GM21360 (cell line): Measurements from ENCODE around the gene KMT2D.
"Not testable (repeated sequence)": the region's sequence is repeated elsewhere in the genome, so short reads cannot be mapped to it uniquely, and the experiment has no call there.

Experiments used
- ATAC-seq: cut with Tn5 transposase; IDR thresholded peaks from one replicate; pipeline ENCODE4 v1.9.1; 2021; ENCODE audit warnings: mild to moderate bottlenecking, moderate library complexity; ENCODE audit not compliant: unreplicated experiment

KMT2D gene

DNA sequence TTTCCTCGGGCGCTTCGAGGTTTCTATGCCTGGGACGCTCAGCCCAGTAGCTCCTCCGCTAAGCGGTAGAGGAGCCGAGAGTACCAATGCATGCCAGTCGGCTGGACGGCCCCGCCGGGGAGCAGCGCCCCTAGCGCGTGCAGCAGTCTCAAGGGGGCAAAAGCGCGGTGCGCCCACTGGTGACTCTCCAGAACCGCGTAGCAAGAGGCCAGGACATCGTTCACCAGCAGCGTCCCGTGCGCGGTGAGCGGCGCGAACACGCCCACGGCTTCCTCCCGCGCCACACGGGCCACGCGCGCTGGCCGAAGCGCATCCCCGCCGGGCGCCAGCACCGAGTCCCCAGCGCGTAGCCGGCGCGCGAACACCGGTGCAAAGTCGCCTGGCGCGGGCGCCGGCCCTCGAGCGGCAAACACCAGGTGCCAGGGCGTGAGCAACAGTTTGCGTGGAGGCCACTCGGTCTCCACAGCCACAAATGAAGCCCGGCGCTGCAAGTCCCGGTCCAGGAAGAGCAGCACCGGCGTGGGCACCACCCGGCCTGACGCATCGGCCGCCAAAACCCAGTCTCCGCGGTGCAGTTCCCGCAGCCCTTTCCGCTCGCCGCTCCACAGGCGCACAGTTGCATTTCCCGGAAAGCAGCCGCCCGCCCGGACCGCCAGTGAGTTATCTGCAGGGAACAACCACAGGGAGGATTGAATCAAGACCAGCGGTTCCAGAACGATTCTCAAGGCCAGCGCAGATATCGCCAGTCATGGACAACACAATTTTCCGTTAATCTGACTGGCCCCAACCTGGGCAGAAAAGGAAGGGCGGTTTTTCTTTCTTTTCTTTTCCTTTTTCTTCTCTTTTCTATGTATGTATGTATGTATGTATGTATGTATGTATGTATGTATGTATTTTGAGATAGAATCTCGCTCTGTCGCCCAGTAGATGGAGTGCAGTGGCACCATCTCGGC is 29.5 kb upstream of the KMT2D start:
- ATAC-seq = no peak

DNA sequence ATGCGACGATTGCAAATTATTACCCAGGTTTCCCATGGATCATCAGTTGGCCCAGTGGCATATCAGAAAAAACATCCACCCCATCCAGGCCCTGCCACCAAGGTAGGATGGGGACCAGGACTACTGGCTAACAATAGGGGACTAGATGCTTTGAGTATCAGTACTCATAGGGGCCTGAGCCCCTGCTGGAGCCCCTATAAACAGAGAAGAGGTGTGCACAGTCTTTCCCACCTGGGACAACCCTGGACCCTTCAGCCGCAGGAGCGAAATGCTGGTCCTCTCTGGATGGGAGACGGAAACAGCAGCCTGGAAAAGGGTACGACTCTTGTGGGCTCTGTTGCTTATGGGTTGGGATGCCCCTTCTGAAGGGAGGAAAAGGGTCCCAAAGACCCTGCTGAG is 28.3 kb upstream of the KMT2D start:
- no peak for ATAC-seq

DNA sequence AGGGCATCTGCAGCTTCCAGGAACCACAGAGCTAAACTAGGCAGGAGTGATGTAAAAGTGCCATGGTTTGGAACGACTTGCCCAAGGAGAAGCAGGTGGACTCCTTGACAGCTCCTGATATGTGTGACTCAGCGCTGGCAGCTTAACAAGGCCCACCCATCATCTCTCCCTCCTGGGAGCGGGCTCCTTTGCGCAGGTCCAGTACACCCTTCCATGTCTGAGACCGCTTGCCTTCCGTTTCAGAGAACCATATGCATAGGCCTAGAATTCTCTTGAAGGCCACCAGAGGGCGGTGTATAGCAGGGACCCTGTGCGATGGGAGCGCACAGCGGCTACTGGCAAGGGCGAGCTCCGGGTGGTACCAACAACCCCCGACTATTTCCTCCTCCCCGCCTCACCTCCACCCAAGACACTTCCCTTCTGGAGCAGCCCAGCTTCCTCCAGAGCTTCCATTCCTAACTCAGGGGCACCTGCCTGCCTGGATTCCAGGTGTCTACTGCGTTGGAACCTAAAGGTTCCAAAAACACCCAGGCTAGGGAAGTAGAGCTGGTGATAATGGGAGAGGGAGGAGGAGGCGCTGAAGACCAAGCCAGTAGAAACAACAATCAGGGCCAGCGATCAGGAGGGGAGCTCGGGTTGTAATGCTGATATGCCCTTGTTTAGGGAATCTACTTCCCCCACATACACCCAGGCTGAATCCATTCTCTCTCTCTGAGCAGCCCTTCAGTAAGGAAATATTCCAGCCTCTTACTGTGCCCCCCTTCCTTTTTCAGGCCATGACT is 27.7 kb upstream of the KMT2D start:
- peak; percentile 72 for ATAC-seq

DNA sequence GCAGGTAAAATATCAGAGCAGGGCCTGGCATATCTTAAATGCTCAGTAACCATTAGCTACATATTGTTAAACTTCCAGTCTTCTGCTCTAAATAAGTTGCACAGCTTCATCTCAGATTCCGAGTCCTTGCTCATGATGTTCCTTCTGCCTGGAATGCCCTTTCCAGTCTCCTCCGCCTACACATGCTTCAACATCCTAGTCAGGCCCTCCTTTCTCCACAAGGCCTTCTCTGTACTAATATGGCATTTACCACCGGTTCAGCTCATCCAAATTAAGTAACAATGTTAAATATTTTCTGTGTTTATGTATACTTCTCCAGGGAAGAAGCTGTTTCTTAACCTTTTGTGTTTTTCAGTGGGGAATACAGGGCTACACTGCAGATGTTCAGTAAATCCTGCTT is 25.5 kb upstream of the KMT2D start:
- no peak for ATAC-seq

DNA sequence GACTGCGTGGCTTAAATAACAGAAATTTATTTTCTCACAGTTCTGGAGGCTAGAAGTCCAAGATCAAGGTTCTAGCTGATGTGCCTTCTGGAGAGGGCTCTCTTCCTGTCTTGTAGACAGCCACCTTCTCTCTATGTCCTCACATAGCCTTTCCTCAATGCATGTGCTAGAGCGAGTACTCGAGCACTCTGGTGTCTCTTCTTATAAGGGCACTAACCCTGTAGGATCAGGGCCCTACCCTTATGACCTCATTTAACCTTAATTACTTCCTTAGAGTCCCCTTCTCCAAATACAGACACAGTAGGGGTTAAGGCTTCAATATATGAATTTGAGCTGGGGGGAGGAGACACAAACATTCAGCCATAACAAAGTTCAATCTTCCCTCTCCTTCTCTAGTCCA is 23.8 kb upstream of the KMT2D start:
- no peak for ATAC-seq

DNA sequence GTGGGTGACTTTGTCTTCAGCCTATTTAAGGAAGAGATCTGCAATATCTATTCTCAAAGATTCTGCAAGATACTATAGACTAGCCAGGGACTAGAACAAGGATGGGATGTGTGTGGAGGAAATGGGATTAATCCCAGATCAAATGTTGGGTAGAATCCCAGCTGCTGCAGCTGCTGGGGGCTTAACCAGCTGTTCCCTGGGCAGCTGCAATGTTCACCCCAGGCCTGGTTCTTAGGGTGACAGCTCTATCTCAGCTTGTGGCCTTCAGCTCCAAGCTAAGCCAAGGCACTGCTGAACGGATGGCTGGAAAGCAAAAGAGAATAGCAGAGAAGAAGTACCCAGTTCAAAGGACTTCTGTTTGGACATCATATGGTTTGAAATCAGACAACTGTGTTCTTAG is 19.2 kb upstream of the KMT2D start:
- ATAC-seq = no peak

DNA sequence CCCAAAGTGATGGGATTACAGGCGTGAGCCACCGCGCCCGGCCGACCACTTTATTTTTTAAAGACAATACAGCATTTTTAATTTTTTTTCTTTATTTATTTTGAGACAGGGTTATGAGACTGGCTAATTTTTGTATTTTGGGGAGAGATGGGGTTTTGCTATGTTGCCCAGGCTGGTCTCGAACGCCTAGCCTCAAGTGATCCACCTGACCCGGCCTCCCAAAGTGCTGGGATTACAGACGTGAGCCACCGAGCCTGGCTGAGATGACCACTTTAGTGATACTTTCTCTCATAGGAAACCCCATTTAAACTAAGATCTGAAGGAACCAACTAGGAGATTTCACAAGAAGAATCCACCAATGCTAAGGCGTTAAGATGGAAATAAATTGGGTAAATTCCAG is 10.4 kb upstream of the KMT2D start:
- no peak for ATAC-seq

DNA sequence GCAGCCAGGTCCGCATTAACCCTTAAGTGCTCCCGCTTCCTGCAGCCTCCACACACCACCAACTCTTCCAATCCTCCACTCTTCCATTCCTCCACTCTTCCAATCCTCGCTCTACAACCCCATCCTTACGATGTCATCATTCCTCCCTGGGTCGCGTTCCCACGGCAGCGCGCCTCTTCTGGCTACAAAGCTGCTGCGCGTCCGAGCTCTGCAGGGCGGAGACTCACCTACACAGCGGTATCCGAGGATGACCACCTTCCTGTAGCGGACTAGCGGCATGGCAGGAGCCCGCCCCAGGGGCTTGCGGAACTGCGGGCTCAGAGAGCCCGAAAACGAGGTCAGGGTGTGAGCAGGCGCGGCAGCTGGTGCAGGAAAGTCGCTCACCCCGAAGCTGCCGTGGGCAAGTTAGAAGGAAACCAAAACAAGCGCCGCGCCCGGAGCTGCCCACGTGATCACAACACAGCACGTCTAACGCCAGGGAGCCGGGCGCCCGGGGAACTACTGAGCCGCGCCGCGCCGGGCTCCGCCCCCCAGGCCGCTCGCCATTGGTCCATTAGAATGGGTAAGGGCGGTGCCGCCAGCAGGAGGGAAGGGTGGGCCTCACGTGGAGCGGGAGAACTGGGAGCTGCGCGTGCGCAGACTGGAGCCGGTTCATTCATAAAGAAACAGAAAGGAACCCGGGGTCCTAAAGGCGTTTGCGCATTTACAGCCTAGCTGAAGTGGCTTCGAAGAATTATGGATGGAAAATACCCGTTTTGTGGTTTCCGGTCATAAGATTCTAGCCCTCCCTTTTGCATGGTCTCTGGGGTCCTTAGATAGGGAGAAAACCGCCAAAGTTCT is 9.1 kb upstream of the KMT2D start, which contains the start of gene RHEBL1:
TSS of gene RHEBL1 (minus strand) at position 473 of the 840 bp plus-strand sequence. CDS start at position 279, 194 bp downstream.
- ATAC-seq = peak; percentile 98

DNA sequence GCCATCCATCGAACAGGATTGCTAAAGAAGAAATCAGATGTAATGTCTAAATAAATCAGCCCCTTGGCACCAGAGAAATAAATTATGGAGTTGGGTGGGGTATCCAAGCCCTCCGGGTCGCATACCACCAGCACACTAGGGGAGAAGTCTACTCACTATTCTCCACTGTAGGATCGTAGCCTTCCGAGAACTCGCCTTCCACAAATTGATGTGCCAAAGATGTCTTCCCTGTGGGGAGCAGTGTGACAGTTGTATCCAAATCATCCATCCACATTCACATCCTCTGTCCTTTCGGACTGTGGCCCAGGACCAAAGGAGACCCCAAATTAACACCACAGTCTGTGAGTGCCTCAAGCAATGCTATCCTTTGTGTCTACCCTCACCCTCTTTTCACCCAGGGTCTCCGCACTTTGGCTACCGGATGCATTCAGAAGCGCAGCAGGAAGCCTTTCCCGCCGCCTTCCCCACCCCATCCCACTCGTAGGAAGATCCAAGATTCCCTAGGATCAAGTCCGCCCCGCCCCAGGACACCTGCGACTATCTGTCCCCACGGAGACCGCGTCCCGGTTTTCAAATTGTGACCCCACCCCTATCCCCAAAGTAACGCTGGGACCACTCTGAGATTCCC is 8.4 kb upstream of the KMT2D start:
- peak; percentile 4 for ATAC-seq

DNA sequence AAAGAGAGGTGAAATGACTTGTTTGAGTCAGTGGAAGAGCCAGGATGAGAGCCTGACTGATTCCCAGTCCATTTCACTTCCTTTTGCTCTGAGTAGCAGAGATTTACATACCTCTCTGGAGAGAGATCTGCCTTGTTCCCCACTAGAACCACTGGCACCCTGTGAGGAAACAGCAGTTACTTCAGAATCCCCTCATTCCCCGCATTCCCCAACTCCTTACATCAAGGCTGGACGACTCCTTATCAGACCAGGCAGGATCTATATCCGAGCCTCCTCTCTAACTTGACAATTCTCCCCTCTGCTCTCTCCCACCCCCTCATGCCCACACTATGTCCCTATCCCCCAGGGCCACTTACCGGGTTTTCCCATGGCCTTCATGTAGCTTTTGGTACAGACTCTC is 5.5 kb upstream of the KMT2D start:
- no peak for ATAC-seq

DNA sequence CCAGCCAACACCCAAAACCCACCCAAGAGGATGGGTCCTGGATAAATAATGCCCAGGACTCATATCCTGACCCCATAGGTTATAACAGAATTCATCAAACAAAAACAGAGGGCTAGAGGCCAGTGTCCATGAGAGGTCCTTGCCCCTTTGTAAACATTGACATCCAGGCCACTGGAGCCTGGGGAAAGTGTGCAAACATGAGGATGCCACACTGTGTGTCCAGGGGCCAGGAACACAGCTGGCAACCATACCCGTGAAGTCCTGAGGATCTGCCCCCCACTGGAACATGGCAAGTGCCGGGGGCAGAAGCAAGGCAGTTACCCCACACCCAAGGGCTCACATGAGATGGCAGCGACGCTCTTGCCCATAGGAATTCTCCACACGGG is 4.2 kb upstream of the KMT2D start:
- no peak for ATAC-seq

DNA sequence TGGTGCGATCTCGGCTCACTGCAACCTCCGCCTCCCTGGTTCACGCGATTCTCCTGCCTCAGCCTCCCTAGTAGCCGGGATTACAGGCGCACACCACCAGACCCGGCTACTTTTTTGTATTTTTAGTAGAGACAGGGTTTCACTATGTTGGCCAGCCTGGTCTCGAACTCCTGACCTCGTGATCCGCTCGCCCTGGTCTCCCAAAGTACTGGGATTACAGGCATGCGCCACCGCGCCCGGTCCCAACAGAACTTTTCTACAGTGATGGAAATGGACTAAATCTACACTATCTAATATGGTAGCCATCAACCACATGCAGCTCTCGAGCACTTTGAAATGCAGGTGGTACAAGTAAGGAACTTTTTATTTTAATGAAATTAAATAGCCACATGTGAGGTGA is 1.3 kb upstream of the KMT2D start:
- ATAC-seq = not testable (repeated sequence)

DNA sequence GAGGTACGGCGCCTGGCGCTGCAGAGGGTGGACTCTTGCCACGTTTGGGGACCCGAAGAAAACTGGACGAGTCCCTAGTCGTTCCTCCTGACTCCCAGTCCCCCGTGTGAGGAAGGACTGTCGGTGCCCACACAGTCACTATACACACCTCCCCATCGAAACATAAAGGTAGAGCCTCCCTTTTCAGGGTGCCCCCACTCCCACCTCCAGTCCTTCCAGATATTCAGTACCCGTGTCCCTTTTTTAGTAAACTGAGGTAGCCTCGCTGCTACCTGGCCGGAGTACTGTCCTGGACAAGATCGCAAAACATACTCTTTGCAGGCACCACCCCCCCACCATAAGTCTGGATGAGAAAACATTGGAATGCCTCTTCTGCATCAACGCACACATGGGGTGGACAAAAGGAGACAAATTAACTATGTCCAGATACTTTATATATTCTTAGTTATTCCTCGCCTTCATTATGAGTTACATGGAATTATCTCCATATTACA is 610 bp upstream of the KMT2D start:
- ATAC-seq = no peak

DNA sequence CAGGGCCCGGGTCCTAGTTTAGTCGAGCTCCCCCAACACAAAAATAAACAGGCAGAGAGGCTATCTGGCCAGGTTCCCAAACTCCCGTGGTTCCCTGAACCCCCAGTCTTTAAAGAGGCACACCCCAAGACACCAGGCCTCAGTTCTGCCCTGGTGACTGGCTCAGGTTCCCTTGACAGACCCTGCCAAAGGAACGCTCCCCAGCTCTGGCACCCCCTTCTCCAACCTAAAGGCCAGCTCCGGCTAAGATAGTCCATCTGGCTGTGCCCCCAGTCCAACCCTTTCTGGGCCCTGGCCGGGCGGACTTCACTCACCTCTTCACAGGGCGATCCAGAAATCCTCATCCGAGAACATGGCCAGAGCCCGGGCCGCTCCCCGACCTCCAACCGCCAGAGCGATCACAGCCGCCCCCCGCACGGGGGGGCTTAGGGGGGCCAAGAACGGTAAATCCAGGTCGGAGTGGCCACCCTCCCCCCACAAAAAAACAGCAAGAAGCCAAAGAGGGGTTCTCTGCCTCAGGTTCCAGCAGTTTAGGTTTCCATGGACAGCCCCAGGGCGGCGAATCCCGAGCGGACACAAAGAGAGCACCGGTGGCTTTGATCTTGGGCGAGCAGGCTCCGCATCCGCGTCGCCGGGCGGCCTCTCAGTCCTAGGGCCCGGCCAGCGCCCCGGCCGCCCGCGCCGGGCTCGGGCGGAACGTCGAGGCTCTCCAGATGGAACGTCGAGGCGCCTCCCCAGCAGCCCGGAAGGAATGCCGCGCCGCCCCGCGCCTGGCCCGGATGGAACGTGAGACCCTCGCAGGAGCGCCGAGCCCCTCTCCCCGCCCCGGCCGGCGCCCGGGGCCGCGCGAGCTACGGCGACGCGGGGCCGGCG is 1.1 kb downstream of the KMT2D start:
- ATAC-seq = peak; percentile 18

DNA sequence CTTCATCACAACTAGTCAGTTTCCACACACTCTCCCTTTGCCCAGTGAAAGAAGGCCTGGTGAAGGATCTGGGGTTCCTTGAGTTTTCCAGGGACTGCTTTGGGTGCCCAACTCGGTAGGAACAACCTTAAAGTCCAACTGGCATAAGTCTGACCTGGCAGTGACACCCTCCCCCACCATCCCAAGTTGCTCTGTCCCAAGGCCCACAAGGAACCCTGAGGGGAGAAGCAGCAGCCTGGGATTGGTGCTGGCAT is 1.6 kb downstream of the KMT2D start:
- no peak for ATAC-seq

DNA sequence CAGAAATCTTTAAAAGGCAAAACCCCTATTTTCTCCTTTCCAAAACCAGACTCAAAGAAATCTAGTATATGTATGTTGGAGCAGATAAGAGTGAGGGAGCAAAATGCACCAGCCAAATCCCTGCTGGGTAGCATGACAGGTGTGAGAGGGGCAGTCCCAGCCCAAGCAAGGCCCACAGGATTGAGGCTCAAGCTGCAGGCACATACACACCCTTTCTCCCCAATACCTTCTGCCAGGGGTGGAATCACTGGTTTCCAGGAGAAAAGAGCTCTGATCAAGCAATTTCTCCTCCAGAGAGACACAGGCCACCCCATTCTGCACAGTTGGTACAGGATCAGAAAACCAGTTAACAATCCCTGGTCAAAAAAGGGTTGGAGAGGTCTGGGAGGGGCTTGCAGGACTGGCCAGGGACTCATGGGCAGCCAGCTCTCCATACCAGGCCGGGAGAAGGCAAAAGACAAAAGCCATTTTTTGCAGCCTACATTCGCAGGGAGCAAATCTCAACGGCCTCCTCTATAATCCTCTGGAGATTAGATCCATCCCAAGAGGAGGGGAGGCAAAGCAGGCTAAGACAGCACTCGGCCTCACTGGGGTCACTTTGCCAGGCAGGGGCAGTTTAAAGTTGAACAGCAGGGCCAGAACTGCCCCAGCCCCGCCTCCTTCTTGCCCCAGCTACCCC is 2.1 kb downstream of the KMT2D start:
- no peak for ATAC-seq

DNA sequence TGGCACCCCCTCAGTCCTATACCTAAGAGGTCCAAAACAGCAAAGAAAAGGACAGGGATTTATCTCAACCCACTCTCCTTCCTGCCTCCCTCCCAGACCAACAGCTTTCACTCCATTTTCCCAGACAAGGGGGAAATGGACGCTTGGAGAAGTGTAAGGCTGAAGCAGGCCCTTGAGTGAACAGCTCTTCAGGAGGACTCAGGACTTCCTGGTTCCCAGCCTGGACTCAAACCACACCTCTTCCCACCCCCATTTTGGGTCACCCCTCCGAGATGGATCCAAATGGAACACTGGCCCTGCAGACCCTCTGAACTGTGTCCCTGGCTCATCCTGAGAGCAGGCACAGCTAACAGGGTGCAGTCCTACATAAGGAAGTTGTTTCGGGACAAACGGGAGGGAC is 2.7 kb downstream of the KMT2D start:
- no peak for ATAC-seq

DNA sequence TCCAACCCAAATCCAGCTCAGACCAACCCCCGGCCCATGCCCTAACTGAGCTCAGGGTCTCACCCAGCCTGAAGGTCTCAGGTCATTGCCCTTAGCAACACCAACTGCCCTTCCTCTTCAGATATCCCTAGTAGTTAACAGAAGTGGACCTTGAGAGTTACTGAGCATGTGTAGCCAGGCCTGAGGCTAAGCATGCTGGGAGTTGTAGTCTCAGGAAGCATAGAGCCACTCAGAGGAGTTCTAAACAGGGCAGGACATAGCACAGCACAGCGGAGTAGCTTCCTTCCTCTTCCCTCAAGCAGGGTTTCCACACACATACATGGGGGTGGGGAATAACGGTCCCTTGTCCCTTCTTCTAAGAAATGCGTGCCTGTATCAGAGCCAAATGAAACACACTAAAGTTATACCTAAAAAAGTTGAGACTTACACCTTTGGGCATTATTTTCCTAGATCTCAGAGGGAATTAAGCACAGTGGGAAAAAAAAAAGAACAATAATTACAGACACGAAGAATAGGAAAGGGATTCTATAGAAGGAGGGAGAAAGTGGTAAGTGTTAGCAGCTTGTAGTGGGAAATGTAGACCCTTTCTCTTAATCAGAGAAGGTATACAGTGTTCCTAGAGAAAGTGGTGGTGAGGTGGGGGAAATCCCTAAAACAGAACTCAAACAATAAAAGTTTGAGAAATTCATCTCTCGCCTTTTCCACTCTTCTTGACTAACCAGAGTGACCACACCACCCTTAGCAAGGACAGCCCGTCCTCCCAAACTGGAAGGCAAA is 4.4 kb downstream of the KMT2D start:
- ATAC-seq = peak; percentile 45
